Osteoblast (primary cell): ENCODE measurements around the gene DNAI4. TPM values are rescaled to one million over a fixed set of nuclear protein-coding genes. Genes with fewer than 3 reads are reported as not detected.
A peak's percentile ranks its signal among the peaks of the same experiment; 100 is the strongest.

Source experiments
- DNase-seq: peaks from one replicate; pipeline ENCODE4 v3.0.0; 2011; ENCODE audit warnings: low spot score, mixed read lengths; ENCODE audit not compliant: insufficient read length; ENCODE audit errors: missing footprints
- H2AFZ ChIP-seq: 2 replicates; pipeline ENCODE4 v1.6.0; 2011; ENCODE audit warnings: mild to moderate bottlenecking, low read length
- H3K27ac ChIP-seq: 2 replicates; pipeline ENCODE4 v1.5.1; 2011; ENCODE audit warnings: mild to moderate bottlenecking, low read depth, low read length, moderate library complexity
- H3K27me3 ChIP-seq: 2 replicates; pipeline ENCODE4 v1.6.0; 2012; ENCODE audit warnings: mild to moderate bottlenecking, control low read depth, inconsistent platforms, low read length, moderate library complexity; ENCODE audit not compliant: insufficient read depth
- H3K36me3 ChIP-seq: 2 replicates; pipeline ENCODE4 v1.5.1; 2011; ENCODE audit warnings: mild to moderate bottlenecking, low read length, control low read depth, moderate library complexity; ENCODE audit not compliant: insufficient read depth
- H3K4me1 ChIP-seq: 2 replicates; pipeline ENCODE4 v1.5.1; 2011; ENCODE audit warnings: mild to moderate bottlenecking, low read length, control low read depth, moderate library complexity; ENCODE audit not compliant: insufficient read depth
- H3K4me2 ChIP-seq: 2 replicates; pipeline ENCODE4 v1.6.0; 2011; ENCODE audit warnings: mild to moderate bottlenecking, low read length; ENCODE audit not compliant: insufficient read depth
- H3K4me3 ChIP-seq: fragments of 200-600 bp; sonication (generic); 3 replicates; pipeline ENCODE4 v1.5.1; 2012; ENCODE audit warnings: mild to moderate bottlenecking, low read length, inconsistent platforms; ENCODE audit not compliant: insufficient read depth
- H3K79me2 ChIP-seq: 2 replicates; pipeline ENCODE4 v1.6.0; 2012; ENCODE audit warnings: mild to moderate bottlenecking, low read length, control low read depth, inconsistent platforms; ENCODE audit not compliant: insufficient read depth
- H3K9me3 ChIP-seq: 2 replicates; pipeline ENCODE4 v1.5.1; 2011; ENCODE audit warnings: low read depth, low read length, control low read depth
- H4K20me1 ChIP-seq: 2 replicates; pipeline ENCODE4 v1.6.0; 2012; ENCODE audit warnings: mild to moderate bottlenecking, low read length, control low read depth; ENCODE audit not compliant: insufficient read depth
- CTCF ChIP-seq: IDR thresholded peaks from 2 replicates; pipeline ENCODE4 v1.5.1; 2011; ENCODE audit warnings: mild to moderate bottlenecking, low read depth, low read length, moderate library complexity; ENCODE audit errors: extremely low read depth
- total RNA-seq: library from RNA; depleted of rRNA; stranded (reverse); fragments of >200 nt; gene quantifications from 2 replicates; pipeline ENCODE4 v1.2.3, GENCODE V29; 2012

Gene DNAI4
- total RNA-seq, 1 donor, result 12.7 TPM

GRCh38 chr1:66779475-66780078 lies 145.1 kb downstream of the DNAI4 start:
- H2AFZ ChIP-seq, result peak overlapping the region; percentile 54
- H3K79me2 ChIP-seq, result no peaks in the 10 kb centered on the region
- no peaks in the 10 kb centered on the region for H4K20me1 ChIP-seq
- no peak overlapping the region for H3K4me3 ChIP-seq
- H3K27me3 ChIP-seq, result no peaks in the 10 kb centered on the region
- H3K36me3 ChIP-seq, result no peaks in the 10 kb centered on the region
- no peaks in the 10 kb centered on the region for H3K4me1 ChIP-seq
- no peaks in the 10 kb centered on the region for H3K9me3 ChIP-seq
- peak; percentile 25 for DNase-seq
- TF ChIP-seq CTCF, result no peak
- H3K27ac ChIP-seq, result no peak overlapping the region
- H3K4me2 ChIP-seq, result peak overlapping the region; percentile 70

- DNase-seq, result no peak
- Histone ChIP-seq H3K79me2 (no peaks in the 10 kb centered on the region), H3K9me3 (no peaks in the 10 kb centered on the region), H3K27me3 (no peaks in the 10 kb centered on the region), H3K4me1 (no peaks in the 10 kb centered on the region), H3K36me3 (no peaks in the 10 kb centered on the region), H2AFZ (peak overlapping the region; percentile 61), H3K4me3 (peak overlapping the region; percentile 59), H4K20me1 (no peaks in the 10 kb centered on the region), H3K4me2 (peak overlapping the region; percentile 70), H3K27ac (no peak overlapping the region)
- no peak for TF ChIP-seq CTCF
Measured at GRCh38 chr1:66778969-66779368, 145.7 kb downstream of the DNAI4 start.

- H3K27me3 ChIP-seq, result no peaks in the 10 kb centered on the region
- no peaks in the 10 kb centered on the region for H3K36me3 ChIP-seq
- DNase-seq, result no peak
- H3K4me1 ChIP-seq, result no peaks in the 10 kb centered on the region
- H4K20me1 ChIP-seq, result no peaks in the 10 kb centered on the region
- H2AFZ ChIP-seq, result no peak overlapping the region
- no peak overlapping the region for H3K27ac ChIP-seq
- no peaks in the 10 kb centered on the region for H3K79me2 ChIP-seq
- TF ChIP-seq CTCF, result no peak
- no peak overlapping the region for H3K4me3 ChIP-seq
- H3K4me2 ChIP-seq, result peak overlapping the region; percentile 70
- no peaks in the 10 kb centered on the region for H3K9me3 ChIP-seq
Measured at GRCh38 chr1:66778266-66778665, 146.4 kb downstream of the DNAI4 start.

GRCh38 chr1:66777831-66778230 lies 146.8 kb downstream of the DNAI4 start:
- peak overlapping the region; percentile 15 for H3K4me3 ChIP-seq
- H3K4me2 ChIP-seq, result peak overlapping the region; percentile 70
- H3K9me3 ChIP-seq, result no peaks in the 10 kb centered on the region
- H3K27me3 ChIP-seq, result no peaks in the 10 kb centered on the region
- H3K4me1 ChIP-seq, result no peaks in the 10 kb centered on the region
- DNase-seq, result peak; percentile 34
- no peaks in the 10 kb centered on the region for H4K20me1 ChIP-seq
- no peak for TF ChIP-seq CTCF
- H3K27ac ChIP-seq, result no peak overlapping the region
- no peaks in the 10 kb centered on the region for H3K36me3 ChIP-seq
- peak overlapping the region; percentile 66 for H2AFZ ChIP-seq
- no peaks in the 10 kb centered on the region for H3K79me2 ChIP-seq
